Stimulated activated naive CD4-positive, alpha-beta T cell treated with Interleukin-2 at 50 U/mL for 16 hours (primary cell): Measurements from ENCODE around the gene PAPOLG.
"Not testable (repeated sequence)": the region's sequence is repeated elsewhere in the genome, so short reads cannot be mapped to it uniquely, and the experiment has no call there.

Experiments
- DNase-seq: peaks from one replicate; lab custom pipeline; 2025; lab: John Stamatoyannopoulos, UW

The PAPOLG gene

DNA sequence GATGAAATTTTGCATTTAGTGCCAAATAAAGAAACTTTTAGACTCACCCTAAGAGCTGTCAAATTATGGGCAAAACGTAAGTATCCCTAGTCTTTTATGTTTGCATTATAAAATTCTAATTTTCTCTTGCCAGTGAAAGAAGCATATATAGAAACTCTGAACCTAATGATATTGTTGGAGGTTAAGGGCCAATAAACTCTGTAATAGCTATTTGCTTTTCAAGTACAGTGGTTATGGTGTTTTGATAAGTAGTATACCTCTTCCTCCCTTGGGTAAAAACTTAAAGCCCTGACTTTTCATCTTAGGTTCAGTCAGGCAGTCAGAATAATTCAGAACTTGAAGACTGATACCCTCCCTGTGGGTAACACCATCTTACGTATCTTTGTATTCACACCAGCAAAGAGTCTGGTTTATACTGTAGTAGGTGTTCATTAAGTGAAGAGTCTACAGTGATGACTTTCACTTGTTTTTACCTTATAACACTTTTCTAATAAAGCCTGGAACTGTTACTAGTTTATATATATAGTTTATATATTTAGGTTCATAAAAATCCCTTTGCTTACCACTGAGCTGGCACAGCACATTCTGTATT is 19.1 kb downstream of the PAPOLG start:
- DNase-seq, result no peak

DNA sequence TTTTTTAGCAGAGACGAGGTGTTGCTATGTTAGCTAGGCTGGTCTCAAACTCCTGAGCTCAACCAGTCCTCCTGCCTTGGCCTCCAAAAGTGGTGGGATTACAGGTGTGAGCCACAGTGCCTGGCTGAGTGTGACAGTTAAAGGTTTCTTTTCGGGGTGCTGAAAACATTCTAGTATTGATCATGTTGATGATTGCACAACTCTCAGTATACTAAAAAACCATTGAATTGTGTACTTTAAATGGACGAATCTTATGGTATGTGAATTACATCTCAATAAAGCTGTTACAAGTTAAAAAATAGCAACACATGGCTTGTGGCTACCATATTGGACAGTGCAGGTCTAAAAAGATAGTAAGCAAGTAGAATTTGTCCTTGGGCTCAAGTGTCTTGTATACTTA is 22.3 kb downstream of the PAPOLG start:
- DNase-seq, result no peak

DNA sequence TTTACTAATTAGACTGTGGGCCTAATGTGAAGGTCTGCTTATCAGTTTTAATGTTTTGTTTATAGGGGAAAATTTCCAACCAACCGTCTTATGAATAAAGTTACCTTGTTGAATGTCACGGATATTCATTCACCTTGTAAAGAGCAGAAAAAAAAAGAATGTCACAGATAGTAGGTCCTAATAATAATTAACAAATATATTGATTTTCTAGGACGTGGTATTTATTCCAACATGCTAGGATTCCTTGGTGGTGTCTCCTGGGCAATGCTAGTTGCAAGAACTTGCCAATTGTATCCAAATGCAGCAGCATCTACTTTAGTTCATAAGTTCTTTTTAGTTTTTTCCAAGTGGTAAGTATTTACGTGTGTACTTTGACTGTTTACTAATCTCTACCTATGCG is 23.4 kb downstream of the PAPOLG start:
- DNase-seq, result no peak

DNA sequence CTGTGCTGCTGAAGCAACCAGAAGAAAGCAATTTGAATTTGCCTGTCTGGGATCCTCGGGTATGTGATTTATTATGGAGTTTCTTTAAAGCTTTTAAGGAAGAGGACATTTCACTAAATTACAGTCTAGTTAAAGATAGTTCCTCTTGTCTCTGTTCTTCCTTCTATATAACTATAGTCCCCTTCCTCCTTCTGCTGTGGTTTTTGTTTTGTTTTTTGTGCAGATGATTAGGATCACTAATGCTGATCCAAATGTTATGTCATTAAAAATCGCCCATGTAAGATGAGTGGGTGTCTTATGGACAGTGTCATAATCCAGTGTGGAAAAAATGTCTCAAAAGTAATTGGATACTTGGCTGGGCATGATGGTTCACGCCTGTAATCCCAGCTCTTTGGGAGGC is 24.7 kb downstream of the PAPOLG start:
- DNase-seq, result no peak

DNA sequence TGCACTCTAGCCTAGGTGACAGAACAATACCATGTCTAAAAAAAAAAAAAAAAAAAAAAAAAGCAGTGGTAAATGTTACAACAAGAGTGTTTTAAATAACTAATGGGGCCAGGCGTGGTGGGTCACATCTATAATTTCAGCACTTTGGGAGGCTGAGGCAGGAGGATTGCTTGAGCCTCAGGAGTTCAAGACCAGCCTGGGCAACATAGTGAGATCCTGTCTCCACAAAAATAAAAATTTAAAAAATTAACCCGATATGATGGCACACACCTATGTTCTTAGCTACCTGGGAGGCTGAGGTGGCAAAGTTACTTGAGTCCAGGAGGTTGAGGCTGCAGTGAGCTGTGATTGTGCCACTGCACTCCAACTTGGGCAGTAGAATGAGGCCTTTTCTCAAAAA is 37.1 kb downstream of the PAPOLG start:
- DNase-seq, result no peak

DNA sequence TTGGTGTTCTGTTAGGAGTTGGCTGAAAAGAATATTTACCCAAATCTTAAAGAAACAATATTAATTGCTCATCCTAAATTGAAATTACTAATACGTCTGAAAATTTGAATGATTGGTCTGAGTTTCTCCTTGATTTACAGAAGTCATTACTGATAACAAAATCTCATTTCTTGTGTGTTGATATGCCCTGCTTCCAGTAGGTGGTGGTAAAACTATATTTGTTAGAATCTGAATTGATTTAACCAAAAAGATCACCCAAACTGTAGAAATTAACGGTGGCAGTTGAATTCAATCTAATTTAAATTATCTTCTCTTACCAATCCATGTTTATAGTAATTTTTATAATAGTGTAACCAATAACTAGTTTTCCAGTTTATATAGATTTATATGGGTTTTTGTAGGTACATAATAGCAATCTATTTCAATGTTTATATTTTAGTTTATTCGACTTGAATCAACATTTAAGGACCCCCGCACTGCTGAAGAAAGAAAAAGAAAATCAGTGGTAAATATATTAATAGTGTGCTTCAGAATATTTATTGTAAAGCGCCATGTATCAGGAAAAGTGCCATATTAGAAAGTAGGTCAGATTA is 38.3 kb downstream of the PAPOLG start:
- DNase-seq, result no peak

DNA sequence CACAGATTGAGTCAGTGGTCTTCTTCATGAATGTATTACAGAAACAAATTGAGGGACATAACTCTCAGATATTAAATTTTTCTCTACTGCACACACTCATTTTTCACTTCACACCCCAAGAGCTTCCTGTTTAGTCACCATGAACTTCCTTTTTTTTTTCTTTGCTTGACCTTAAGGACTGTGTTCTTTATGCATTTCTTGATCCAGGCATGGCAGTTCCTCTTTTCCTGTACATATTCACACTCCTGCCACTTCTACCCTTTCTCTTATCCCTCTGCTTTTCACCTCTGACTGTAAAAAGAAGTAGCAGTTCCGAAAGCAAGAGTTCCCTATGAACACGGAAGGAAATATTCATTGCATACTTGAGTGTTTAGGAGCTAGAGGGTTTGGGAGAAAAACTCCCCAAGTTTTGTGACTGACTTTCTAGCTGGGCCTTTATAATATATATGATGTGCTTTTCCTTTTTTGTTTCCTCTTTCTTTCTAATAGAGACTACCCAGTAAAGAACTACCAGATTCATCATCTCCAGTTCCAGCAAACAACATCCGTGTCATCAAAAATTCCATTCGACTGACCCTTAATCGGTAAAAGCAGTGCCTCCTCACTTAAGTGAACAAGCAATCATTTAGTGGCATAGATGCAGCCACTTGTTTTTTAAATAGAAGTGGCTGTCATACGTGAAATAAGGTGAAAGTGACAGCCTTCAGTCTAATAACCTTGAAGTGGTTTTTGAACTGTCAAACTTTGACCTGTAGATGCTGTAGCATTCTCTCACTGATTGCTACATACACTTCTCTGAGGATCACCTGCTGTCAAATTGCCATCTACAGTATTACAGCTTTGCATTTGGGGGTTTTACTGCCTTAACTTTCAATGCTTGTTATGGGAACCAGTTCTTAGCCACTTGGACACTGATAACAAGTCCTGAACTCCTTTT is 40.8 kb downstream of the PAPOLG start:
- no peak for DNase-seq

DNA sequence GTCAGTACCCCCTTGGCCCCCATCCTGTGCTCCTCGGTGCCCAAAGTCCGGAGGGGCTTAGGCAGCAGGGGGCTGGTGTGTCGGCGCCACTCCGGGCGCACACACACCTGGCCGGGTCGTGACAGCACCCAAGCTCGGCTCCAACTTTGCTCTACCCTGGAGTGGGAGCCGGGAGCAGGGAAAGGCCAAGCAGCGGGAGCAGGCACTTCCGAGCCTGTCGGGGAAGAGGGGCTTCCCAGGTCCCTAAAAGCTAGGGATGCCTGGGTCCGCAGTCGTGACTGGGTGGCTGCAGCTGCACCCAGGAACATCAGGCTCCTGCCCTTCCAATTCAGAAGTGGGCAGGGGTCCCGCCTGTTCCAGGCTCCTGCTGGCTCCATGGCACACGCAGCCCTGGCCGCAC is 48.4 kb downstream of the PAPOLG start:
- DNase-seq, result no peak

DNA sequence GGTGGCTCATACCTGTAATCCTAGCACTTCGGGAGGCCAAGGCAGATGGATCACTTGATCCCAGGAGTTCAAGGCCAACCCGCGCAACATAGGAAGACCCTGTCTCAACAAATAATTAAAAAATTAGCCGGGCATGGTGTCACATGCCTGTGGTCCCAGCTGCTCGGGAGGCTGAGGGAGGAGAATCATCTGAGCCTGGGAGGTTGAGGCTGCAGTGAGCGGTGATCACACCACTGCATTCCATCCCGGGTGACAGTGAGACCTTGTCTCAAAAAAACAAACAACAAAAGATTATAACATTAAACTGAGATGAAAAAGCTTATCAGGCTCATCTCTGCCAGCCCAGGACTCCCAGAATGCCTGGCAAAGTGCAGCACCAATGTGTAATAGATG is 50.5 kb downstream of the PAPOLG start:
- DNase-seq, result no peak

DNA sequence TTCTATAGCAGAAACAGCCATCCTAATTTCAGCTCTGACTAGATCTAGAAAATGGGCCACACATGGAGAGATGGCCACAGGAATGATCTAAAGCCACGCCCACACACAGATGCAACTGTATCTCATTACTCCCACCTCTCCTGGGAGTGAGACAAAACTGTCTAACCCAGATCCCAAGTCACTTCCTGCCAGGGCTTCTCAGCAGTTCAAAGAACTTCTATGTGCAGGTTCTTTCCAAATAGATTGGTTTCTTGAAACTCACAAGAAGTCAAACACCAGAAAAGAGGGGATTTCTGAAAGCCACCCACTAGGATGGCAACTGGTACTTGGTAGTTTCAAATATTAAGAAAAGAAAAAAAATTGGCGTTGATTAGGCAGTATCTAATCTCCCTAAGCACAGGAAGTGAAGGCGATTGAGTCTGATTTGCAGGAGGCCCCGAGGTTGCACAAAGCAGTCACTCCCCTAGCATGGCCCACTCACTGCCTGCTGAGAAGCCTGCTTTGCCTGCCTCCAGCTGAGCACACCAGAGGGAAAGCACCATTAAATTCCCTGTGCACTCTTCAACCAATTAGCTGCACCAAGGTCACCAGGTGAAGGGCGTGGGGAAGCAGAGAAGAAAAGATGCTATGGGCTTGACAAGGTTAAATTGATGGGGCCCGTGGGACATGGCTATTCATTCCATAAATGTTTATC is 51.1 kb downstream of the PAPOLG start:
- DNase-seq, result peak; percentile 64

DNA sequence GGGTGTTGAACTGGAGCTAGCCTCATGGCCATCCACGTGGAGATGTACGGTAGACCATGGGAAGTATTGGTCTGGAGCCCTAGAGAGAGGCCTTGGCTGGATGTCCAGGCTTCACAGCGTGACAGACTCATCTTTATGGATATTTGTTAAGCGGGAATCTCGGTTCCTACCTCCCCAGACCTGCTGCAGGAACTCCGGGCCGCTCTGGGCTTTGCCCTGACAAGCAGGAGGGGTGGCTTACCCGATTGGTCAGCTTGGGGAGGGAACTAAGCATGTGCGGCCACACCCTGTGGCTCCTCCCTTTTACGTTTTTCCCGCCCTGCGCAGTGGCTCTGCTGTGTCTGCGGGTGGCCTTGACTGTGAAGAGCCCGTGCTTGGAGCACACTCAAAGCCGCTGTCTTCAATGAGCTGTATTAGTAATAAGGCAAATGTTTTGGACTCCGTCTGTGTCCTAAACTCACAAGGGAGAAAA is 52.3 kb downstream of the PAPOLG start:
- no peak for DNase-seq

DNA sequence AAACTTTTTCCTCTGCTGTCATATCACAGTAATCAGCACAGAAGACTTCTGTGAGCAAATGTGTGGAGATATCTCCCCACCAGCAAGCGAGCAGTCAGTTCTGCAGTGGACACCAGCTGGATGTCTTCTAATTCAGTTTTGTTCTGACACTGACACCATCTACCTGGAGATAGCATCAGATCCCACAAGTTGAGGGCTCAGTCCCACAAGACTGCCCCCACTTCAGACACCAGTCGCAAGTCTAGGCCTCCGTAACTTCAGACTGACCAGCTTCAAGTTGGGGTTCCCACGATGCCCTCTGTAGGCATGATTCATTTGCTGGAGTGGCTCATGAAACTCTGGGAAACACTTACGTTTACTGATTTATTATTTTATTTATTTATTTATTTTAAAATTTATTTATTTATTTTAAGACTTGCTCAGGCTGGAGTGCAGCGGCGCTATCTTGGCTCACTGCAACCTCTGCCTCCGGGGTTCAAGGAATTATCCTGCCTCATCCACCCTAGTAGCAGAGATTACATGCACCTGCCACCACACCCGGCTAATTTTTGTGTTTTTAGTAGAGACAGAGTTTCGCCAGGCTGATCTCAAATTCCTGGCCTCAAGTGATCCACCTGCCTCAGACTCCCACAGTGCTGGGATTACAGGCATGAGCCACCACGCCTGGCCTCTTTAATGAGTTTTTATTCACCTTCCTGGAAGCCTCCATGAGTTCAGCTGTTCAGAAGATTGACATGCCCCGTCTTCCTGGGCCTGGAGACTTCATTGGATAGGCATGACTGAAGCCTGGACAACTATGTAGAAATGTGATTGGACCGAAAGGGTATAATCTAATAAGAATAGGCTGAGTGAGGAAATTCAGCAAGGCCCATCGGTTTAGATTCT is 55.7 kb downstream of the PAPOLG start:
- DNase-seq, result no peak

DNA sequence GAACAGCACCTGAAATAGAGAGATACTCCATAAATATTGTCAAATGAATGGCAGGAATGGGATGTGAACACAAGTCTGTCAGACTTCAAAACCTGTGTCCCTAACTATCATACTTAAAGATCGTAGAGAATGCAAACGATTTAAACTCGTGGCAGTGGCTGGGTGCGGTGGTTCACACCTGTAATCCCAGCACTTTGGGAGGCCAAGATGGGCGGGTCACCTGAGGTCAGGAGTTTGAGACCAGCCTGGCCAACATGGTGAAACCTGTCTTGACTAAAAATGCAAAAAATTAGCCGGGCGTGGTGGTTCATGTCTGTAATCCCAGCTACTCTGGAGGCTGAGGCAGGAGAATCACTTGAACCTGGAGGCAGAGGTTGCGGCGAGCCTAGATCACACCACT is 61.1 kb downstream of the PAPOLG start:
- DNase-seq, result not testable (repeated sequence)

DNA sequence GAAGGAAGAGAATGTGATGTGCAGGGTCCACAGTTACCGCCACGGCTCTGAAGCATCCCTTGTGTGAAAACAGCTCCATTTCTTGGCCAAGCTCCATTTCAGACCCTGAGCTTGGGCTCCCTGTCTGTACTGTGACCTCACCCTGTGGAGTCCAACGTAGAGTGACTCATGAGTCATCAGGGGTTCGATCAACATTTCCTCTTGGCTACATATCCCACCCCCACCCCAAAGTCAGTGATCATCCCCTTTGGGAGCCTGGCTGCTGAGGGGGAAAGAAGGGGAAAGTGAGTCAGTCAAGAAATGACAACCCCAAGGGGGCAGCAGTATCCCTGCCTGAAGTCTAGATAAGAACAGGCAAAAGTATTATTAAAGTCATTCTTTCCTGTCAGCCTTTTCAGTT is 62.2 kb downstream of the PAPOLG start:
- peak; percentile 30 for DNase-seq

DNA sequence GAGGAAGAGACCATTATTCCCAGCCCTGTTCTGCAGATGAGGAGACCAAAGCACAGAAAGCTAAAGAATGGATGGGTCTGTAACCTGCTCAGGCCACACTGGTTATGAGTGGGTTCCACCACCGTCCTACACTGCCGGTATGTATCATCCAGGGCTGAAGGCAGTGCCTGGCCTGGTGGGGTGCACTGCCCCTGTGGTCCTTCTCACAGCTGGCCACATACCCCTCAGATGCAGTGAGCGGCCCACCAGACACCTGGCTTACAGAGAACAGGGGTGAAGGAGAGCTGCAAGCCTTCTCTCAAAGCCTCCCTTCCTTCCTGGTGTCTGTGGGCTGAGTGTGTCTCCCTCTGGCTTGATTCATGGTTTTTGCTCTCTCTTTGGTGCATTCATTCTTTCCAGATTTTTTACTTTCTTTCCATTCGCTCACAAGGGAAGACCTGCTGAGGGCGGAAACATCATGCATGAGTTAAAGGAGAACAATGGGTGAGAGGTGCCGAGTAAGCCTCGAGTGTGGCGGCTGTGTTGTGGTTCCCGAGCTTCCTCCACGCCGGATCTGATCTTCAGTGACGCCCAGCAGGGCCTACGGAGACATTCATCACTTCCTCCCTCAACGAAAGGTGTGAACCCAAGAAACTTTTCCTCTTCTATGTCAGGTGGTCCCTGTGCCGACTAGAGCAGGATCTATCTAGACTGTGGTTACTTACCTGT is 63.2 kb downstream of the PAPOLG start:
- peak; percentile 76 for DNase-seq

DNA sequence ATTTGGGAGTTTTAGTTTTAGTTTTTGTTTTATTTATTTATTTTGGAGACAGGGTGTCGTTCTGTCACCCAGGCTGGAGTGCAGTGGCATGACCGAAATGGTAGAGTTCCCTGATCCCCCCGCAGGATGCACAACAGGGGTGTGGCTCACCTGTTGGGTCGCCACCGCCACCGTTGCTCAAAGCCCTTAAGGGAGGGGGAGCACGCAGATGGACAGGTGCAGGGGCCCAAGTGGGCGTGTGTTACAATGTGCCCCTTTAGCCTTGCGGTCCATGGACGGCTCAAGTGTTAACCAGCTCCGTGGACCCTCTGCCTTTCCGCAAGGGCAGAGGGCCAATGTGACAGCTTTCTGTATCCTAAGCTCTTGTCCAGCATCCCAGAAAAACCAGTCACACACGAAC is 63.9 kb downstream of the PAPOLG start:
- DNase-seq, result no peak

DNA sequence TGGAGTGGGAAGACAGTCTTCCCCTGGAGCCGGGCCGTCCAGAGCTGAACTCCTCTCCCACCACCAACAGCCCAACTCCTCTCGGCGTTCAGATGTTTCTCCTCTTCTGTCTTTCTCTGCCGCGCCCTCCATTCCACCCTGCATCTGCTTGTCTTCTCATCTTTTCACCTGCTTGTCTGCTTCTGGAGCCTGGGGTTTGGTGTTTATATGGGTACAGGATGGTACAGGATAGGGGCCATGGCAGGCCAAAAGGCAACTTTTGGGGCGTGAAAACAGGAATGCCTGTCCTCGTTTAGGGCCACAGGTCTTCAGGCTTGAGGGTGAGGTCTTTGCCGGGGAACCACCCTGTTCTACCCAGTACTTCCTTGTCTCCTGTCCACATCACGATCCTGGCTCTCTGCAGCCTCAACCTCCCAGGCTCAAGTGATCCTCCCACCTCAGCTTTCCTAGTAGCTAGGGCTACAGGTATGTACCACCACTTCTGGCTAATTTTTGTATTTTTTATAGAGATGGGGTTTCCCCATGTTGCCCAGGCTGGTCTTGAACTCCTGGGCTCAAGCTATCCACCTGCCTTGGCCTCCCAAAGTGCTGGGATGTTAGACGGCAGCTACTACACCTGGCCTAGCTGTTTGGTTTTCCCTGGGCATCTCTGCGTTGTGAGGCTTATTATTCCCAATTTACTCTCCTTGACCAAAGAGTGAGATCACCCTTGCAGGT is 64.5 kb downstream of the PAPOLG start:
- DNase-seq, result no peak

DNA sequence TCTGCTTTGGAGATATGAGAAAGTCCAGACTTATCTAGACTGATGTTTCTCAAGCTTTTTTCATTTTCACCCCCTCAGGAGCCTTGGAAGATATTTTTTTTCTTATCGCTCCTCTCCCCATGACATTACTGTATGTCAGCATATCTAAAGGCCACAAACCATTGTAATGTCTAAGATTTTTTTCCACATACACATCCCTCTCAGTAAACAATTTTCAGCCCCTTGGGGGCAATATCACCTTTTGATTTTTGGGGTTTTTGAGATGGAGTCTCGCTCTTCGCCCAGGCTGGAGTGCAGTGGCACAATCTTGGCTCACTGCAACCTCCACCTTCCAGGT is 65.0 kb downstream of the PAPOLG start:
- no peak for DNase-seq

DNA sequence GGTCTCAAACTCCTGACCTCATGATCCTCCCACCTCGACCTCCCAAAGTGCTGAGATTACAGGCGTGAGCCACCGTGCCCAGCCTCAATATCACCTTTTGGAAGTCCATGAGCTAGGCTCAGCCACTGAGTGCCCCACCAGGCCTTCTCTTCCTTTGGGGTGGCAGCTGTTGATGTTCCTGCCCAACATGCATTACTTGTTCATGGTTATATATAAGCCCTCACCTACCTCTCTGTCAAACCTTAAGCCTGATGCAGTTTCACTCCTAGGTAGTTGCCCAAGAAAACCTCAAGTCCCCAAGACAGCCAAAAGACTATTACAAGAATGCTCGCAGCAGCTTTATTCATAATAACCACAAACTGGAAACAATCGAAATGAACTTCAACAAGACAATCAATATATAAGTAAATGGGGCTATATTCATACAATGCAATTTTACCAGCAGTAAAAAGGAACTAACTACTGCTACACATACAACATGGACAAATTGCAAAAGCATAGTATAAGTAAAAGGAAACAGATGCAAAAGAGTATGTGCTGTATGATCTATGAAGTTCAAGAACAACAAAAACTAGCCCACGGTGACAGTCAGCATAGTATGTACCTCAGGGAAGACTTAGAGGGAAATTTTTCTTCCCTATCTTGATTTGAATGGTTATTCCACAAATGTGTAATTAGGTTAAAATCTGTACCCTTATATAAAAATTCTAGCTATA is 65.7 kb downstream of the PAPOLG start:
- no peak for DNase-seq

DNA sequence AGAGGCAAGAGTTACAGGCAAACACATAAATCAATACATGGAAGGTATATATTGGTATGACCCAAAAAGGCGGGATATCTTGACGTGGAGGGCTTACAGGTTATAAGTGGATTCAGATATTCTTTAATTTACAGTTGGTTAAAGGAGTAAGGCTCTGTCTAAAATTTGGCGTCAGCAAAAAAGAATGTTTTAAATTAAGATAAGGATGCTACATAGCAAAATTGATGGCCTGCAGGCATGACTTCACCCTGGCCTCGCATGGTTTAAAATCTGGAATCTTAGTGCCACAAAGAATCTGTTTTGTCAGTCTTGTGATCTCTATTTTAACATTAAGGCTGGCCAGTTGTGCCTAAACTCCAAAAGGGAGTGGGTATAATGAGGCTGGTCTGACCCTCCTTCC is 66.9 kb downstream of the PAPOLG start:
- no peak for DNase-seq
